Measurements from ENCODE around the gene SLC2A4RG. TPM values are rescaled to one million over a fixed set of nuclear protein-coding genes. Genes with fewer than 3 reads are reported as not detected.

SLC2A4RG gene
- polyA plus RNA-seq, 1 experiment, result 26.0 TPM

DNA sequence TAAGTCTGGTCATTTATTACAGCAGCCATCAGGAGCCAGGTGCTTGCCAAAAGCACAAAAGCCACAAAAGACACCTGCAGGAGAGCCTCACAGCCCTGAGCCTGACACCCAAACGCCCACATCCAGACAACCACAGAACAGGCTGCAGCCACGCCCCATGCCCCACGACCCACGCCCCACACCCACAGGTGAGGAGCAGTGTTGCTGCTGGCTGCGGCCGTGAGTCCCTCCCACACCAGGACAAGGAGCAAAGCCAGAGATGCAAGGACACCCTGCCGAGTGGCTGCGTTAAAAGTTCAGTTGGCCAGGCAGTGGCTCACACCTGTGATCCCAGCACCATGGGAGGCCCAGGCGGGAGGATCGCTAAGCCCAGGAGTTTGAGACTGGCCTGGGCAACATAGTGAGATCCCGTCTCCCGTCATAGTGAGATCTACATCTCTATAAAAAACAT is 43.0 kb downstream of the SLC2A4RG start:
- no peak overlapping the region for H3K4me3 ChIP-seq (ENCODE audit: low read depth, low read length)
- POLR2A ChIA-PET, result no interaction called here
- CTCF ChIA-PET, result no interaction called here

DNA sequence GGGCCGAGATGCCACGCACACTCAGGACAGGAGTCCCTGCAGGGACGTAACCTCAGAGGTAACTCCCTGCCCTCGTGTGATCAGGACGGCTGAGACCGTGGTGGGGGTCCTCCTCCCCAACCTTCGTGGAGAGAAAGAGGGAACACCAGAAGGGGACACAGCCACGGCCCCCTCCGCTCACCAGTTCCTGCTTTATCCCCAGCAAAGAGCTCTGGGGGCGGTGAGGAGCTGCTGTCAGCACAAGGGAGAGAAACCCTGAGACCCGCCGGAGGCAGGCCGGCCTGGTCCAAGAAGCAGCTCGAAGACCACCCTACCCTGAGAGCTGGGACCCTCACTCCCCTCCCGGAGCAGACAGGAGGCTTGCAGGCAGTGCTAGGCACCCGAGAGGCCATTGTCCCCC is 44.4 kb downstream of the SLC2A4RG start:
- no peak overlapping the region for H3K4me3 ChIP-seq (ENCODE audit: low read depth, low read length)
- no peaks in the 10 kb centered on the region for H3K9me3 ChIP-seq (ENCODE audit: control insufficient read depth, insufficient read depth, low read length)
- CTCF ChIA-PET, result interaction anchor here (1.0 to 1.5 kb wide), 2 partner anchors 9 to 80 kb away, joined by 3 to 16 read pairs; no protein-coding TSS in a partner anchor
- DNase-seq (ENCODE audit: low read depth, low spot score), result no peak
- H3K27me3 ChIP-seq (ENCODE audit: control insufficient read depth, insufficient read depth, low read length), result no peaks in the 10 kb centered on the region
- POLR2A ChIA-PET, result no interaction called here
- TF ChIP-seq CTCF (IDR thresholded peaks at IDR 0.05; ENCODE audit: low read depth, low read length), result no peak
- H3K27ac ChIP-seq (ENCODE audit: low read depth, low read length), result no peak overlapping the region

More for the DNA sequence above, 43.0 kb downstream of the SLC2A4RG start:
- no peak for TF ChIP-seq CTCF (IDR thresholded peaks at IDR 0.05; ENCODE audit: low read depth, low read length)
- Histone ChIP-seq H3K27me3 (ENCODE audit: control insufficient read depth, insufficient read depth, low read length) (no peaks in the 10 kb centered on the region), H3K9me3 (ENCODE audit: control insufficient read depth, insufficient read depth, low read length) (no peaks in the 10 kb centered on the region), H3K27ac (ENCODE audit: low read depth, low read length) (no peak overlapping the region)
- no peak for DNase-seq (ENCODE audit: low read depth, low spot score)

- ChIA-PET CTCF (interaction anchor here (0.6 to 2.2 kb wide), 10 partner anchors 8 to 211 kb away, joined by 3 to 12 read pairs (median 4); partner anchors contain the start of gene TPD52L2), POLR2A (interaction anchor here (0.6 kb wide), 2 partner anchors 65 to 84 kb away, joined by 4 read pairs; no protein-coding TSS in a partner anchor)
- no peak for TF ChIP-seq CTCF (IDR thresholded peaks at IDR 0.05; ENCODE audit: low read depth, low read length)
- Histone ChIP-seq H3K27me3 (ENCODE audit: control insufficient read depth, insufficient read depth, low read length) (no peaks in the 10 kb centered on the region), H3K4me3 (ENCODE audit: low read depth, low read length) (no peak overlapping the region), H3K27ac (ENCODE audit: low read depth, low read length) (no peak overlapping the region), H3K9me3 (ENCODE audit: control insufficient read depth, insufficient read depth, low read length) (peaks cover 6% of the 10 kb centered on the region; the same call in 1 of the 2 replicates)
- no peak for DNase-seq (ENCODE audit: low read depth, low spot score)
Measured at GRCh38 chr20:63785691-63786131, 46.1 kb downstream of the SLC2A4RG start.

GRCh38 chr20:63787302-63787701 is 47.7 kb downstream of the SLC2A4RG start:
- H3K4me3 ChIP-seq (ENCODE audit: low read depth, low read length), result no peak overlapping the region
- ChIA-PET POLR2A (no interaction called here), CTCF (interaction anchor here (1.5 to 2.2 kb wide), 4 partner anchors 9 to 77 kb away, joined by 3 to 12 read pairs (median 4); no protein-coding TSS in a partner anchor)
- no peak overlapping the region for H3K27ac ChIP-seq (ENCODE audit: low read depth, low read length)
- no peak for TF ChIP-seq CTCF (IDR thresholded peaks at IDR 0.05; ENCODE audit: low read depth, low read length)
- H3K9me3 ChIP-seq (ENCODE audit: control insufficient read depth, insufficient read depth, low read length), result peaks cover 6% of the 10 kb centered on the region; the same call in 1 of the 2 replicates
- no peak for DNase-seq (ENCODE audit: low read depth, low spot score)
- H3K27me3 ChIP-seq (ENCODE audit: control insufficient read depth, insufficient read depth, low read length), result no peaks in the 10 kb centered on the region

DNA sequence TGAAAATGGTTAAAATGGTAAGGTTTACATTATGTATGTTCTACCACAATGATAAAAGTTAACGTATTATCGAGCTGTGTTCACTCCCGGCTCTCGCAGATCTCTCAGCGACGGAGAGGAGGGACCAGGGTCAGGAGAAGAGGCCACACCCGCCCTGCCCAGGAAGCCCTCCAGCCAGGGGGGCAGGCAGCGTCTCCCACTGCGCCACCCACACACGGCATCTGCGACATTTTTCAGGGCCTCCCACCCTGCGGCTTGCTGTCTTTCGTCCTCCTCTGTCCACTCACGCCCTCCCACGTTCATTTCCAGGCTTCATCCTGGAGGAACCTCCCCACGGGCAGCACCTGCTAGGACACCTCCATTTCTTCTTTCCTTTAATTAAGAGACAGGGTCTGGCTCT is 48.2 kb downstream of the SLC2A4RG start:
- Histone ChIP-seq H3K27me3 (ENCODE audit: control insufficient read depth, insufficient read depth, low read length) (no peaks in the 10 kb centered on the region), H3K9me3 (ENCODE audit: control insufficient read depth, insufficient read depth, low read length) (peaks cover 6% of the 10 kb centered on the region; the same call in 1 of the 2 replicates), H3K4me3 (ENCODE audit: low read depth, low read length) (no peak overlapping the region), H3K27ac (ENCODE audit: low read depth, low read length) (no peak overlapping the region)
- DNase-seq (ENCODE audit: low read depth, low spot score), result no peak
- CTCF ChIA-PET, result interaction anchor here (2.0 kb wide), 1 partner anchor 8 kb away, joined by 6 read pairs; no protein-coding TSS in a partner anchor
- no peak for TF ChIP-seq CTCF (IDR thresholded peaks at IDR 0.05; ENCODE audit: low read depth, low read length)
- POLR2A ChIA-PET, result no interaction called here

Measured in AG04450 (cell line).